ENCODE data around the gene FOXJ1.
"Not testable (repeated sequence)": the region's sequence is repeated elsewhere in the genome, so short reads cannot be mapped to it uniquely, and the experiment has no call there.

The FOXJ1 gene

GRCh38 chr17:76141212-76142038 is at the start of gene FOXJ1:
Gene FOXJ1, minus strand, starts transcription at chr17:76141245. Its CDS starts 850 bp downstream, at chr17:76140395.
- DNase-seq (ENCODE audit: low spot score): peak; percentile 95

GRCh38 chr17:76189741-76190140 is 48.7 kb upstream of the FOXJ1 start:
- DNase-seq (ENCODE audit: low spot score): no peak

GRCh38 chr17:76189247-76189646 is 48.2 kb upstream of the FOXJ1 start:
- DNase-seq (ENCODE audit: low spot score): no peak

- DNase-seq (ENCODE audit: low spot score): no peak
Measured at GRCh38 chr17:76188213-76189016, 47.4 kb upstream of the FOXJ1 start.

- not testable (repeated sequence) for DNase-seq (ENCODE audit: low spot score)
Measured at GRCh38 chr17:76186774-76187173, 45.7 kb upstream of the FOXJ1 start.

GRCh38 chr17:76184290-76184689 is 43.2 kb upstream of the FOXJ1 start:
- no peak for DNase-seq (ENCODE audit: low spot score)

GRCh38 chr17:76182016-76182764 is 41.1 kb upstream of the FOXJ1 start:
- DNase-seq (ENCODE audit: low spot score): peak; percentile 96

- peak; percentile 61 for DNase-seq (ENCODE audit: low spot score)
Measured at GRCh38 chr17:76179496-76180467, 38.7 kb upstream of the FOXJ1 start.

GRCh38 chr17:76178124-76178523 is 37.1 kb upstream of the FOXJ1 start:
- DNase-seq (ENCODE audit: low spot score): no peak

GRCh38 chr17:76176701-76177574 is 35.9 kb upstream of the FOXJ1 start:
- DNase-seq (ENCODE audit: low spot score): no peak

- DNase-seq (ENCODE audit: low spot score): no peak
Measured at GRCh38 chr17:76174037-76174436, 33.0 kb upstream of the FOXJ1 start.

GRCh38 chr17:76173474-76173873 is 32.4 kb upstream of the FOXJ1 start:
- DNase-seq (ENCODE audit: low spot score): no peak

- no peak for DNase-seq (ENCODE audit: low spot score)
Measured at GRCh38 chr17:76171706-76172105, 30.7 kb upstream of the FOXJ1 start.

GRCh38 chr17:76170114-76170513 is 29.1 kb upstream of the FOXJ1 start:
- DNase-seq (ENCODE audit: low spot score): no peak

- no peak for DNase-seq (ENCODE audit: low spot score)
Measured at GRCh38 chr17:76166906-76167305, 25.9 kb upstream of the FOXJ1 start.

GRCh38 chr17:76166168-76166567 is 25.1 kb upstream of the FOXJ1 start:
- DNase-seq (ENCODE audit: low spot score): no peak

- no peak for DNase-seq (ENCODE audit: low spot score)
Measured at GRCh38 chr17:76164331-76164730, 23.3 kb upstream of the FOXJ1 start.

- DNase-seq (ENCODE audit: low spot score): no peak
Measured at GRCh38 chr17:76163919-76164318, 22.9 kb upstream of the FOXJ1 start.

GRCh38 chr17:76161619-76162266 is 20.7 kb upstream of the FOXJ1 start:
- DNase-seq (ENCODE audit: low spot score): no peak

Data from CD4-positive, alpha-beta T cell treated with Interleukin-15 for 4 hours (primary cell).